CD14-positive monocyte (primary cell): ENCODE data around the gene TRPM8. TPM values are rescaled to one million over a fixed set of nuclear protein-coding genes. Genes with fewer than 3 reads are reported as not detected.
"Not testable (repeated sequence)": the region's sequence is repeated elsewhere in the genome, so short reads cannot be mapped to it uniquely, and the experiment has no call there.

Experiments used
- DNase-seq, 3 donors: peaks; one replicate each; pipeline ENCODE4 v3.0.0-alpha.2; 2011 to 2022
- H2AFZ ChIP-seq: 2 replicates; pipeline ENCODE4 v1.6.0; 2012; ENCODE audit warnings: mild to moderate bottlenecking, low read depth, low read length, inconsistent platforms; ENCODE audit not compliant: insufficient read depth, poor library complexity, severe bottlenecking
- H3K27ac ChIP-seq, 2 donors: 1 replicate in 1 of 2; 2 replicates in 1 of 2; pipeline ENCODE4 v1.5.1; 2012 to 2013; ENCODE audit warnings: low read length in 2 of 2, control low read depth in 1 of 2, inconsistent platforms in 1 of 2, low read depth in 1 of 2, mild to moderate bottlenecking in 1 of 2
- H3K27me3 ChIP-seq, 2 donors: one replicate each; pipeline versions ENCODE4 v1.6.0 to v1.6.1; 2011 to 2013; ENCODE audit warnings: low read length in 2 of 2; ENCODE audit not compliant: control insufficient read depth in 2 of 2, insufficient read depth in 2 of 2
- H3K36me3 ChIP-seq, 2 donors: replicated peaks in 1 of 2; 1 replicate in 1 of 2; 2 replicates in 1 of 2; pipeline versions ENCODE4 v1.5.1 to v1.6.1; 2012 to 2013; ENCODE audit warnings: low read length in 2 of 2, control low read depth in 1 of 2, inconsistent platforms in 1 of 2, mild to moderate bottlenecking in 1 of 2; ENCODE audit not compliant: insufficient read depth in 2 of 2, control insufficient read depth in 1 of 2
- H3K4me1 ChIP-seq, 2 donors: 1 replicate in 1 of 2; 2 replicates in 1 of 2; pipeline versions ENCODE4 v1.5.1 to v1.6.1; 2012 to 2013; ENCODE audit warnings: low read length in 2 of 2, control low read depth in 1 of 2, inconsistent platforms in 1 of 2, mild to moderate bottlenecking in 1 of 2, moderate library complexity in 1 of 2; ENCODE audit not compliant: insufficient read depth in 2 of 2, control insufficient read depth in 1 of 2
- H3K4me2 ChIP-seq: replicated peaks from 2 replicates; pipeline ENCODE3; 2012; ENCODE audit warnings: low read length, moderate library complexity, mild to moderate bottlenecking; ENCODE audit not compliant: poor library complexity, severe bottlenecking; ENCODE audit errors: extremely low read depth
- H3K4me3 ChIP-seq, 3 experiments: fragments of 200-600 bp in 1 of 3; sonication (generic) in 1 of 3; replicated peaks in 1 of 3; 1 replicate in 2 of 3; 2 replicates in 1 of 3; pipeline ENCODE4 v1.5.1; 2011 to 2013; ENCODE audit warnings: low read length in 3 of 3, mild to moderate bottlenecking in 3 of 3, control low read depth in 2 of 3, low read depth in 2 of 3, inconsistent platforms in 1 of 3, moderate library complexity in 1 of 3
- H3K79me2 ChIP-seq: 2 replicates; pipeline ENCODE4 v1.6.0; 2012; ENCODE audit warnings: mild to moderate bottlenecking, control low read depth, inconsistent platforms, low read length, moderate library complexity; ENCODE audit not compliant: insufficient read depth
- H3K9ac ChIP-seq: 2 replicates; pipeline ENCODE4 v1.6.0; 2017; ENCODE audit warnings: low read length, mild to moderate bottlenecking; ENCODE audit not compliant: insufficient read depth, poor library complexity, severe bottlenecking
- H3K9me3 ChIP-seq, 2 donors: replicated peaks in 1 of 2; 1 replicate in 1 of 2; 2 replicates in 1 of 2; pipeline versions ENCODE4 v1.5.1 to v1.6.1; 2012 to 2013; ENCODE audit warnings: low read length in 2 of 2, control low read depth in 1 of 2; ENCODE audit not compliant: control insufficient read depth in 1 of 2, insufficient read depth in 1 of 2
- H4K20me1 ChIP-seq: 2 replicates; pipeline ENCODE4 v1.6.0; 2012; ENCODE audit warnings: mild to moderate bottlenecking, low read length, control low read depth, moderate library complexity; ENCODE audit not compliant: insufficient read depth
- H3K27ac Mint-ChIP-seq, 7 donors: one replicate each; pipeline ENCODE4 v1.8.0; 2020; ENCODE audit warnings: mild to moderate bottlenecking in 7 of 7, mixed read lengths in 7 of 7, moderate library complexity in 6 of 7, inconsistent platforms in 2 of 7
- H3K27me3 Mint-ChIP-seq, 3 donors: one replicate each; pipeline ENCODE4 v1.8.0; 2021 to 2022; ENCODE audit warnings: low read depth in 3 of 3, mild to moderate bottlenecking in 3 of 3, mixed read lengths in 3 of 3, moderate library complexity in 3 of 3, inconsistent platforms in 1 of 3
- H3K36me3 Mint-ChIP-seq, 2 donors: one replicate each; pipeline ENCODE4 v1.8.0; 2020; ENCODE audit warnings: mixed read lengths in 2 of 2, inconsistent platforms in 1 of 2, mild to moderate bottlenecking in 1 of 2
- H3K4me1 Mint-ChIP-seq: one replicate; pipeline ENCODE4 v1.8.0; 2020; ENCODE audit warnings: mild to moderate bottlenecking, mixed read lengths
- H3K4me3 Mint-ChIP-seq, 2 donors: one replicate each; pipeline ENCODE4 v1.8.0; 2020; ENCODE audit warnings: mild to moderate bottlenecking in 2 of 2, mixed read lengths in 2 of 2, moderate library complexity in 1 of 2
- H3K9me3 Mint-ChIP-seq, 7 donors: one replicate each; pipeline ENCODE4 v1.8.0; 2020 to 2022; ENCODE audit warnings: mixed read lengths in 7 of 7, mild to moderate bottlenecking in 6 of 7, moderate library complexity in 6 of 7, inconsistent platforms in 2 of 7
- CTCF ChIP-seq: fragments of 200-600 bp; IDR thresholded peaks from one replicate; pipeline ENCODE4 v1.8.0; 2022; ENCODE audit warnings: antibody characterized with exemption, mild to moderate bottlenecking
- WGBS: methylation state at CpG from one replicate; pipeline ENCODE4 v1.1.5; 2013; ENCODE audit warnings: missing lambda C conversion rate; ENCODE audit not compliant: insufficient coverage; 5-methylcytosine and 5-hydroxymethylcytosine counted together
- intact Hi-C, 2 donors: fragments of 100-400 bp; cut with micrococcal nuclease; formaldehyde crosslinking; loops; one replicate each; pipeline versions ENCODE4 v1.15.0 to v1.15.1; 2023
- polyA plus RNA-seq, 3 donors: library from polyadenylated mRNA; depleted of rRNA in 1 of 3; unstranded in 2 of 3; stranded (reverse) in 1 of 3; fragments of 300-500 nt in 2 of 3; fragments of >200 nt in 1 of 3; fragmentation: Illumina TruSeq in 2 of 3; gene quantifications; 1 replicate in 2 of 3; 2 replicates in 1 of 3; pipeline ENCODE4 v1.2.3, GENCODE V29; 2012 to 2021

TRPM8 gene
- polyA plus RNA-seq, 3 donors: not detected

DNA sequence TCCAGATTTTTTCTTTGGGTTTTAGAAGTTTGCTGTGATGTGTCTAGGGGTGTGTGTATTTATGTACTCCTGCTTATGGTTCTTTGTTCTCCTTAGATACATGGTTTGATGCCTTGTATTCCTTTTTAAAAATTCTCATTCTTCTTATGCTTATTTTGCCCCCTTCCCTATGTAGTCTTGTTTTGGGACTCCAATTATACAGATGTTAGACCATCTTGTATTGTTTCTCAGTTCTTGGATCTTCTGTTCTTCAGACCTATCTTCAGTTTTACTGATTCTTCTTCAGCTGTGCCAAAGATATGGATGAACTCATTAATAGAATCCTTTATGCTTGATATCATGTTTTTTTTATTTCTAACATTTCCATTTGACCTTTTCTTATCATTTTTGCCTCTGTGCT is 34.8 kb upstream of the TRPM8 start:
- no peaks in the 10 kb centered on the region for H3K36me3 Mint-ChIP-seq
- Histone ChIP-seq H3K27me3 (peaks cover 4 to 5% of the 10 kb centered on the region in 2 donors), H3K4me1 (no peaks in the 10 kb centered on the region), H3K9me3 (peaks cover 4 to 12% of the 10 kb centered on the region in 2 donors), H3K36me3 (no peaks in the 10 kb centered on the region), H3K4me2 (no peak overlapping the region), H3K79me2 (no peaks in the 10 kb centered on the region), H2AFZ (no peak overlapping the region), H3K27ac (no peak overlapping the region), H3K4me3 (no peak overlapping the region), H3K9ac (no peak overlapping the region), H4K20me1 (no peaks in the 10 kb centered on the region)
- H3K27ac Mint-ChIP-seq: no peak overlapping the region
- TF ChIP-seq CTCF: no peak
- peaks cover 12 to 33% (median 26%) of the 10 kb centered on the region in 7 donors for H3K9me3 Mint-ChIP-seq
- intact Hi-C loops: no loop called here
- no peaks in the 10 kb centered on the region for H3K4me1 Mint-ChIP-seq
- H3K27me3 Mint-ChIP-seq: peaks cover 1 to 16% (median 9%) of the 10 kb centered on the region in 3 donors
- DNase-seq: no peak
- no peak overlapping the region for H3K4me3 Mint-ChIP-seq

GRCh38 chr2:233892793-233893192 is 24.4 kb upstream of the TRPM8 start:
- Histone ChIP-seq H3K79me2 (no peaks in the 10 kb centered on the region), H3K27ac (no peak overlapping the region), H3K4me1 (no peaks in the 10 kb centered on the region), H3K9me3 (no peaks in the 10 kb centered on the region), H2AFZ (no peak overlapping the region), H3K36me3 (no peaks in the 10 kb centered on the region), H3K27me3 (no peaks in the 10 kb centered on the region), H4K20me1 (no peaks in the 10 kb centered on the region), H3K9ac (no peak overlapping the region), H3K4me3 (no peak overlapping the region), H3K4me2 (no peak overlapping the region)
- Mint-ChIP-seq H3K9me3 (peaks cover 0 to 1% (median 0%) of the 10 kb centered on the region in 7 donors), H3K27me3 (peaks cover 5 to 19% (median 14%) of the 10 kb centered on the region in 3 donors), H3K4me3 (no peak overlapping the region), H3K4me1 (no peaks in the 10 kb centered on the region), H3K36me3 (no peaks in the 10 kb centered on the region), H3K27ac (no peak overlapping the region)
- TF ChIP-seq CTCF: no peak
- 100% methylated on average over 2 of the region's 2 CpGs for WGBS
- DNase-seq: no peak
- intact Hi-C loops: no loop called here

DNA sequence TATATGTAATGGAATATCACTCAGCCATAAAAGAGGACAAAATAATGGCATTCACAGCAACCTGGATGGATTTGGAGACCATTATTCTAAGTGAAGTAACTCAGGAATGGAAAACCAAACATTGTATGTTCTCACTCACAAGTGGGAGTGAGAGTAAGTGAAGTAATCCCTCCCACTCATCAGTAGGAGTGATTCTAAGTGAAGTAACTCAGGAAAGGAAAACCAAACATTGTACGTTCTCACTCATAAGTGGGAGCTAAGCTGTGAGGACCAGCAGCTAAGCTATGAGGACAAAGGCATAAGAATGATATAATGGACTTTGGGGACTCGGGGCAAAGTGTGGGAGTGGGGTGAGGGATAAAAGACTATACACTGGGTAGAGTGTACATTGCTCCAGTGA is 20.9 kb upstream of the TRPM8 start:
- H3K9ac ChIP-seq, H2AFZ ChIP-seq, H3K4me1 Mint-ChIP-seq, DNase-seq, H3K9me3 ChIP-seq, H3K4me3 ChIP-seq, H3K27ac ChIP-seq, H4K20me1 ChIP-seq, H3K36me3 ChIP-seq, H3K79me2 ChIP-seq, H3K27ac Mint-ChIP-seq, H3K4me1 ChIP-seq, H3K4me3 Mint-ChIP-seq, H3K9me3 Mint-ChIP-seq, H3K27me3 ChIP-seq, intact Hi-C loops, H3K4me2 ChIP-seq, H3K36me3 Mint-ChIP-seq: not testable (repeated sequence)
- H3K27me3 Mint-ChIP-seq: peaks cover 5 to 16% (median 16%) of the 10 kb centered on the region in 3 donors
- no CpG with 5 or more reads among the region's 2 CpGs for WGBS
